ENCODE measurements around the gene CFAP410.
"Not testable (repeated sequence)": the region's sequence is repeated elsewhere in the genome, so short reads cannot be mapped to it uniquely, and the experiment has no call there.

CFAP410 gene

GRCh38 chr21:44368711-44369446 lies 29.7 kb upstream of the CFAP410 start:
- DNase-seq = no peak

- no peak for DNase-seq
Observed at GRCh38 chr21:44366586-44367211, 27.5 kb upstream of the CFAP410 start.

- DNase-seq = no peak
Observed at GRCh38 chr21:44365967-44366585, 26.9 kb upstream of the CFAP410 start.

GRCh38 chr21:44365251-44365966 lies 26.2 kb upstream of the CFAP410 start:
- no peak for DNase-seq

GRCh38 chr21:44364151-44365053 lies 25.2 kb upstream of the CFAP410 start:
- no peak for DNase-seq

- no peak for DNase-seq
Observed at GRCh38 chr21:44363278-44363677, 24.1 kb upstream of the CFAP410 start.

GRCh38 chr21:44361903-44362302 lies 22.7 kb upstream of the CFAP410 start:
- DNase-seq = not testable (repeated sequence)

- peak; percentile 67 for DNase-seq
Observed at GRCh38 chr21:44360159-44360558, 21.0 kb upstream of the CFAP410 start.

GRCh38 chr21:44359396-44359795 lies 20.2 kb upstream of the CFAP410 start:
- no peak for DNase-seq

- no peak for DNase-seq
Observed at GRCh38 chr21:44357064-44357837, 18.1 kb upstream of the CFAP410 start.

GRCh38 chr21:44356636-44357035 lies 17.4 kb upstream of the CFAP410 start:
- no peak for DNase-seq

GRCh38 chr21:44356160-44356559 lies 17.0 kb upstream of the CFAP410 start:
- no peak for DNase-seq

GRCh38 chr21:44354775-44355771 lies 15.9 kb upstream of the CFAP410 start:
- peak; percentile 86 for DNase-seq

- DNase-seq = peak; percentile 96
Observed at GRCh38 chr21:44354001-44354405, 14.8 kb upstream of the CFAP410 start.

- DNase-seq = peak; percentile 96
Observed at GRCh38 chr21:44353191-44353970, 14.2 kb upstream of the CFAP410 start, which contains the start of gene TRPM2. TRPM2 (plus strand) TSS chr21:44353621; CDS start chr21:44353701, 80 bp downstream.

- no peak for DNase-seq
Observed at GRCh38 chr21:44352253-44352860, 13.2 kb upstream of the CFAP410 start.

GRCh38 chr21:44351535-44352252 lies 12.5 kb upstream of the CFAP410 start:
- DNase-seq = no peak

All from SIG-M5 (cell line).